Measurements from ENCODE around the gene LRP11. TPM values are rescaled to one million over a fixed set of nuclear protein-coding genes. Genes with fewer than 3 reads are reported as not detected.

Gene LRP11
- total RNA-seq, 1 donor from 2014 or later, result 59.6 TPM

DNA sequence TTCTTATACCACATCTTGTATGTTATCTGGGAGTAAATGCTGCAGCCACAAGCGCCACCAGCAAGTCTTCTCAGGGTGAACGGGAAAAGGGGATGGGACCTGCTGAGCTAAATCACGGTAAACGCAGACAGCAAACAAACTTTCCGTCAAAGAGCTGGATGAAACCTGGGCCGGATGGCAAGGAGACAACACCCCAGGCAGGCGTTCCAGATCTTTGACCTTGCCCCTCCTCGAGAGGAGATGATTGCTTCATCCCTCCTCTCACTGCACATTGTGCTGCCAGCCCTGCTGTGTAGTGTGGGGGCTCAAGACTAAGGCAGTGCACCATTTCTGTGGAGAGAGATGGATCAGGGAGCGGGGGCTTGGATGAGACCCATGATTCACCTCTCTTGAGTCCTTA, 23.9 kb upstream of the LRP11 start:
- H3K4me3 Mint-ChIP-seq (ENCODE audit: unreplicated experiment), result no peak overlapping the region
- H3K27me3 Mint-ChIP-seq (ENCODE audit: unreplicated experiment), result peaks cover 4% of the 10 kb centered on the region
- TF ChIP-seq, protein P1, sequence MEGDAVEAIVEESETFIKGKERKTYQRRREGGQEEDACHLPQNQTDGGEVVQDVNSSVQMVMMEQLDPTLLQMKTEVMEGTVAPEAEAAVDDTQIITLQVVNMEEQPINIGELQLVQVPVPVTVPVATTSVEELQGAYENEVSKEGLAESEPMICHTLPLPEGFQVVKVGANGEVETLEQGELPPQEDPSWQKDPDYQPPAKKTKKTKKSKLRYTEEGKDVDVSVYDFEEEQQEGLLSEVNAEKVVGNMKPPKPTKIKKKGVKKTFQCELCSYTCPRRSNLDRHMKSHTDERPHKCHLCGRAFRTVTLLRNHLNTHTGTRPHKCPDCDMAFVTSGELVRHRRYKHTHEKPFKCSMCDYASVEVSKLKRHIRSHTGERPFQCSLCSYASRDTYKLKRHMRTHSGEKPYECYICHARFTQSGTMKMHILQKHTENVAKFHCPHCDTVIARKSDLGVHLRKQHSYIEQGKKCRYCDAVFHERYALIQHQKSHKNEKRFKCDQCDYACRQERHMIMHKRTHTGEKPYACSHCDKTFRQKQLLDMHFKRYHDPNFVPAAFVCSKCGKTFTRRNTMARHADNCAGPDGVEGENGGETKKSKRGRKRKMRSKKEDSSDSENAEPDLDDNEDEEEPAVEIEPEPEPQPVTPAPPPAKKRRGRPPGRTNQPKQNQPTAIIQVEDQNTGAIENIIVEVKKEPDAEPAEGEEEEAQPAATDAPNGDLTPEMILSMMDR (IDR thresholded peaks at IDR 0.05), result no peak

DNA sequence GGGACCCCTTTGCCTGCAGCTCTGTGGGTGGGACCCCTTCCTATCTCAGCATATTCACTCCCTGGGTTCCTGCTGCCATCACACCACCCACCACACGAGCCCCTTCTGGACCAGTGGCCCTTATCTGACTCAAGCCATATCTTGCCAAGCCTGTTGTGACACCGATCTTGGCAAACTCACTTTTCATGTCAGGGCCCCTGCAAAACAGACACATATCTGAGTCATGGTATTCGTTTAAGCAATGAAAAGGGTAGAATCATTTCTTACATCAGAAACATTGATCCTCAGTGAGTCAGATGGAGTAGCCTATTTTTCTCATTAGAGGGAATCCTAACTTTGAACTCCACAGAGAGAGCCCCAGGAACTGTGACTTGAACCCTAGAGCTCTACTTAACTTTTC, 23.2 kb upstream of the LRP11 start:
- H3K27ac Mint-ChIP-seq (ENCODE audit: unreplicated experiment), result no peak overlapping the region
- H3K36me3 Mint-ChIP-seq (ENCODE audit: unreplicated experiment), result no peaks in the 10 kb centered on the region
- peaks cover 23% of the 10 kb centered on the region for H3K4me1 Mint-ChIP-seq (ENCODE audit: unreplicated experiment)
- TF ChIP-seq, protein P1 (IDR thresholded peaks at IDR 0.05), result no peak
- no peak for DNase-seq (ENCODE audit: extremely low spot score, unreplicated experiment)
- no peaks in the 10 kb centered on the region for H3K9me3 Mint-ChIP-seq (ENCODE audit: unreplicated experiment)
- peaks cover 4% of the 10 kb centered on the region for H3K27me3 Mint-ChIP-seq (ENCODE audit: unreplicated experiment)
- no peak overlapping the region for H3K4me3 Mint-ChIP-seq (ENCODE audit: unreplicated experiment)

More for the DNA sequence above, 23.9 kb upstream of the LRP11 start:
- peaks cover 23% of the 10 kb centered on the region for H3K4me1 Mint-ChIP-seq (ENCODE audit: unreplicated experiment)
- no peaks in the 10 kb centered on the region for H3K36me3 Mint-ChIP-seq (ENCODE audit: unreplicated experiment)
- DNase-seq (ENCODE audit: extremely low spot score, unreplicated experiment), result no peak
- no peaks in the 10 kb centered on the region for H3K9me3 Mint-ChIP-seq (ENCODE audit: unreplicated experiment)
- H3K27ac Mint-ChIP-seq (ENCODE audit: unreplicated experiment), result no peak overlapping the region

DNA sequence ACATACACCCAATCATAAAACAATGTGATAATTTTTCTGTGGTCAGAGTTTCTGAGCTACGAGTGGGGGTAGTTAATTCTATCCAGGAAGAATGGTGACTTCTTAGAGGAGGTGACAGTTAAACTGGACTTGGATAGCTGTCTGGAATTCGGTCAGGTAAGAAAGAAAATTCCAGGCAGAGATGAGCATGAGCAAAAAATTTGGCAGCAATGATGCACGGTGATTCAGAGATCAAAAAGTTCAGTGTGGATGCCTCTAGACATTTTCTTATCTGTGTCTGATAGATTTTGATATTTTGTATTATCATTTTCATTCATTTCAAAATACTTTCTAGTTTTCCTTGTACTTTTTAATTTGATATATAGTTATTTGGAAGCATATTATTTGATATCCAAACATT, 21.7 kb upstream of the LRP11 start:
- no peak overlapping the region for H3K27ac Mint-ChIP-seq (ENCODE audit: unreplicated experiment)

DNA sequence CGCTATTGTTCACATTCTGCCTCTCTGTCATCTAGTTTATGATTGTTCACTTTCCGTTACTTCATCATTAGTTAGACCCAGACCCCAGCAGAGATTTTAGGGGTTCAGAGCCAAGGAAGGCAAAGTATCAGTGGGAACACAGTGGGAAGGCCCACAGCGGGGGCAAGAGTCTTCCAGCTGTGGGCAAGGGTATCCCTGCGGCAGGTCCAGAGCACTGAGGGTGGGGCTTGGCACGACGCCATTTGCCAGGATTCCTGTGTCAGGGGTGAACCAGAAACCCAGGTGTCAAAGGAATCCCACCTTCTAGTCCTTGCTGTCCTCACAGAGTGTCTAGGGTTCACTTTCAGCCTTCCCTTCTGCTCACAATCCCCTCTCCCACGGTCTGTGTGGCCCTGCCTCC, 20.5 kb upstream of the LRP11 start:
- Mint-ChIP-seq H3K9me3 (ENCODE audit: unreplicated experiment) (no peaks in the 10 kb centered on the region), H3K4me3 (ENCODE audit: unreplicated experiment) (no peak overlapping the region), H3K4me1 (ENCODE audit: unreplicated experiment) (peaks cover 7% of the 10 kb centered on the region), H3K27me3 (ENCODE audit: unreplicated experiment) (peaks cover 19% of the 10 kb centered on the region), H3K36me3 (ENCODE audit: unreplicated experiment) (no peaks in the 10 kb centered on the region), H3K27ac (ENCODE audit: unreplicated experiment) (no peak overlapping the region)
- TF ChIP-seq, protein P1 (IDR thresholded peaks at IDR 0.05), result no peak
- no peak for DNase-seq (ENCODE audit: extremely low spot score, unreplicated experiment)

More for the DNA sequence above, 21.7 kb upstream of the LRP11 start:
- no peaks in the 10 kb centered on the region for H3K9me3 Mint-ChIP-seq (ENCODE audit: unreplicated experiment)
- no peaks in the 10 kb centered on the region for H3K36me3 Mint-ChIP-seq (ENCODE audit: unreplicated experiment)
- H3K27me3 Mint-ChIP-seq (ENCODE audit: unreplicated experiment), result peaks cover 9% of the 10 kb centered on the region
- no peak for DNase-seq (ENCODE audit: extremely low spot score, unreplicated experiment)
- peaks cover 18% of the 10 kb centered on the region for H3K4me1 Mint-ChIP-seq (ENCODE audit: unreplicated experiment)
- H3K4me3 Mint-ChIP-seq (ENCODE audit: unreplicated experiment), result no peak overlapping the region
- TF ChIP-seq, protein P1 (IDR thresholded peaks at IDR 0.05), result no peak

DNA sequence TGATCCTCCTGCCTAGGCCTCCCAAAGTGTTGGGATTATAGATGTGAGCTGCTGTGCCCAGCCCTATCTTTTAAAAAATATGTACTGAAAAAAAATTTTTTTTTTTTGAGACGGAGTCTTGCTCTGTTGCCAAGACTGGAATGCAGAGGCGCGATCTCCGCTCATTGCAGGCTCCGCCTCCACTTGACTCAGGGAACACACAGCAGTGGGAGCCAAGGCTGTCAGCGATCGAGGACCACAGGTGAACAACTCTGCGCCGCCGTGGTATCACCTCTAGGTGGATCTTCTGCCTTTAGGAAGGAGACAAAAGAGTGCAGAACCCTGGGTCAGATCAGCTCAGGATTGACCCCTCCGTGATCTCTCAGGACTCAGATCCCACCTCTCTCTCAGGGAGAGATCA, 20.1 kb upstream of the LRP11 start:
- Mint-ChIP-seq H3K27ac (ENCODE audit: unreplicated experiment) (no peak overlapping the region), H3K4me3 (ENCODE audit: unreplicated experiment) (no peak overlapping the region), H3K27me3 (ENCODE audit: unreplicated experiment) (peaks cover 23% of the 10 kb centered on the region), H3K36me3 (ENCODE audit: unreplicated experiment) (no peaks in the 10 kb centered on the region), H3K9me3 (ENCODE audit: unreplicated experiment) (no peaks in the 10 kb centered on the region), H3K4me1 (ENCODE audit: unreplicated experiment) (peaks cover 7% of the 10 kb centered on the region)
- no peak for DNase-seq (ENCODE audit: extremely low spot score, unreplicated experiment)
- TF ChIP-seq, protein P1 (IDR thresholded peaks at IDR 0.05), result no peak

Measured in osteocyte (in vitro differentiated cells).